GM12878 (cell line): ENCODE data around the gene FAM124B. TPM values are rescaled to one million over a fixed set of nuclear protein-coding genes. Genes with fewer than 3 reads are reported as not detected.

ENCODE experiments used
- ATAC-seq: fragments of 200-7000 bp; cut with Tn5 transposase; 3 replicates; pipeline ENCODE4 v1.9.1; 2020; ENCODE audit warnings: mild to moderate bottlenecking, moderate library complexity
- BruUV-seq: library from RNA; stranded (reverse); fragments of 400-500 nt; replicated peaks from 2 replicates; lab custom pipeline; 2021; lab: Mats Ljungman, UMichigan
- CTCF ChIA-PET: fragments of 300-600 bp; sonication (Branson Sonifier 250); formaldehyde crosslinking; extraction: SDS; loops from one replicate; lab custom pipeline; 2021; ENCODE audit warnings: inconsistent platforms; lab: Yijun Ruan, JAX
- POLR2A ChIA-PET: fragments of 350-600 bp; formaldehyde crosslinking; extraction: SDS; loops from one replicate; lab custom pipeline; 2021; ENCODE audit warnings: inconsistent platforms; lab: Charles Lee
- RAD21 ChIA-PET: fragments of 300-600 bp; sonication (Branson Sonifier 250); formaldehyde crosslinking; loops from one replicate; lab custom pipeline; 2023; ENCODE audit warnings: antibody characterized with exemption; ENCODE audit not compliant: unreplicated experiment; lab: Charles Lee
- SMC1A ChIA-PET: fragments of 300-600 bp; sonication (Branson Sonifier 250); formaldehyde crosslinking; loops from one replicate; lab custom pipeline; 2023; ENCODE audit not compliant: unreplicated experiment, uncharacterized antibody; lab: Charles Lee
- DNase-seq: peaks from one replicate; pipeline ENCODE4 v3.0.0-alpha.2; 2011; ENCODE audit warnings: low read depth, low spot score
- FAIRE-seq: peaks from 3 replicates; lab custom pipeline; 2011; peaks lifted over from hg19 to GRCh38; lab: Jason Lieb, UNC
- H2AFZ ChIP-seq: 2 replicates; pipeline ENCODE4 v1.6.0; 2011; ENCODE audit warnings: low read depth, low read length, control low read depth; ENCODE audit not compliant: control insufficient read depth
- H3K27ac ChIP-seq: 2 replicates; pipeline ENCODE4 v1.5.1; 2011; ENCODE audit warnings: control low read depth; ENCODE audit not compliant: control insufficient read depth, insufficient read depth
- H3K27me3 ChIP-seq, 2 experiments: replicated peaks in 1 of 2; 2 replicates each; pipeline versions ENCODE4 v1.6.0 to v1.6.1; 2011; ENCODE audit warnings: low read length in 1 of 2; ENCODE audit not compliant: control insufficient read depth in 2 of 2, insufficient read depth in 2 of 2
- H3K36me3 ChIP-seq, 2 experiments: 2 replicates each; pipeline ENCODE4 v1.5.1; 2011; ENCODE audit warnings: low read length in 1 of 2; ENCODE audit not compliant: control insufficient read depth in 2 of 2, insufficient read depth in 2 of 2
- H3K4me1 ChIP-seq: 2 replicates; pipeline ENCODE4 v1.6.1; 2011; ENCODE audit warnings: mild to moderate bottlenecking, low read length, moderate library complexity, mixed read lengths; ENCODE audit not compliant: control insufficient read depth, insufficient read depth
- H3K4me2 ChIP-seq: 2 replicates; pipeline ENCODE4 v1.6.0; 2011; ENCODE audit warnings: control low read depth; ENCODE audit not compliant: control insufficient read depth, insufficient read depth
- H3K4me3 ChIP-seq: fragments of 200-600 bp; sonication (generic); 2 replicates; pipeline ENCODE4 v1.5.1; 2016
- H3K79me2 ChIP-seq: 2 replicates; pipeline ENCODE4 v1.6.0; 2011; ENCODE audit warnings: low read length; ENCODE audit not compliant: control insufficient read depth, insufficient read depth
- H3K9ac ChIP-seq: 2 replicates; pipeline ENCODE4 v1.8.0; 2011; ENCODE audit warnings: low read length, control low read depth, mixed read lengths; ENCODE audit not compliant: control insufficient read depth, insufficient read depth
- H3K9me3 ChIP-seq: replicated peaks from 3 replicates; pipeline ENCODE4 v1.5.1; 2011; ENCODE audit warnings: mild to moderate bottlenecking, low read length; ENCODE audit not compliant: control insufficient read depth, insufficient read depth
- H4K20me1 ChIP-seq: 2 replicates; pipeline ENCODE4 v1.6.0; 2011; ENCODE audit not compliant: control insufficient read depth, insufficient read depth
- KLF5 ChIP-seq: fragments of 450-650 bp; IDR thresholded peaks from 2 replicates; pipeline ENCODE4 v1.6.1; 2014; ENCODE audit warnings: mild to moderate bottlenecking; ENCODE audit not compliant: partially characterized antibody
- SUPT20H ChIP-seq: IDR thresholded peaks from 2 replicates; pipeline ENCODE4 v1.6.1; 2011; ENCODE audit warnings: low read depth, mild to moderate bottlenecking, low read length, moderate library complexity, borderline replicate concordance; ENCODE audit not compliant: control insufficient read depth
- ZNF207 ChIP-seq: fragments of 450-650 bp; IDR thresholded peaks from 2 replicates; pipeline ENCODE4 v1.6.1; 2014; ENCODE audit warnings: antibody characterized with exemption, mild to moderate bottlenecking, borderline replicate concordance
- ZNF622 ChIP-seq: fragments of 450-650 bp; IDR thresholded peaks from 2 replicates; pipeline ENCODE4 v1.6.1; 2017; ENCODE audit warnings: mild to moderate bottlenecking, inconsistent platforms
- WGBS: methylation state at CpG from one replicate; pipeline ENCODE4 v1.1.6; 2016; ENCODE audit warnings: low lambda C conversion rate; ENCODE audit not compliant: insufficient replicate concordance, insufficient coverage; ENCODE audit errors: missing lambda C conversion rate; 5-methylcytosine and 5-hydroxymethylcytosine counted together
- in situ Hi-C: fragments of 300-500 bp; cut with MboI; formaldehyde crosslinking; loops from 9 replicates; pipeline ENCODE4 v1.14.3; 2018; ENCODE audit warnings: mixed read lengths
- intact Hi-C: fragments of 100-400 bp; cut with micrococcal nuclease; formaldehyde crosslinking; loops from one replicate; pipeline ENCODE4 v1.14.2; 2022; ENCODE audit not compliant: unreplicated experiment
- polyA plus RNA-seq, 11 experiments: library from polyadenylated mRNA; depleted of rRNA in 4 of 11; unstranded in 6 of 11; stranded (reverse) in 5 of 11; fragments of >200 nt; fragmentation: Nextera tagmentation in 4 of 11; fragmentation: Illumina TruSeq in 1 of 11; extraction: Ambion mirVana in 4 of 11; extraction: Trizol in 1 of 11; gene quantifications; 1 replicate in 1 of 11; 2 replicates in 10 of 11; pipeline versions ENCODE4 v1.2.1 to v1.2.3, GENCODE V29; 2011 to 2016; ENCODE audit warnings: inconsistent platforms in 2 of 11, missing spikeins in 2 of 11, low read depth in 1 of 11
- total RNA-seq, 4 experiments: library from RNA; depleted of rRNA in 3 of 4; stranded (reverse); fragments of >200 nt in 3 of 4; fragmentation: Illumina TruSeq in 1 of 4; extraction: Trizol in 1 of 4; gene quantifications; 2 replicates each; pipeline versions ENCODE4 v1.2.1 to v1.2.3, GENCODE V29; 2013 to 2021
- TF ChIP-seq, protein P1 (sequence below): IDR thresholded peaks from 2 replicates; pipeline ENCODE4 v1.6.1; 2012; ENCODE audit warnings: low read depth, low read length, improper control_type of control experiment

Gene FAM124B
- total and polyA plus RNA-seq, 10 of the 15 experiments (the other 5 are each of a cell fraction or from before 2014, with no cell fraction given): not detected

DNA sequence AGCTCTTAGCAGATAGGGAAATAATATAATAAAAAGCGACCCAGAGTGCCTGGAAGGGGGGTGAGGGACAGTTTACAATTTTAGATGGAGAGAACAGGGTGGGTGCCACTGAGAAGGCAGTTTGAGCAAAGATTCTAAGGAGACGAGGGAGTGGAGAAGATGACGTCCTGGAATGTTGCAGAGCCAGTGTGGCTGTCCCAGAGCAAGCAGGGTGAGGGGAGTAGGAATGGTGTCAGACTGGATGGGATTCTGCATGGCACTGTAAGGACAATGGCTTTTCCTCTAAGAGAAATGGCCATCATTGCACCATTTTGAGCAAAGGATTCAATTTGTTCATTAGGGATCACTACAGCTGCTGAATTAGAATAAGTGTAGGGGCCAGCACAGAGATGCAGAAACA lies 73.1 kb downstream of the FAM124B start:
- TF ChIP-seq ZNF207 (no peak), ZNF622 (no peak), KLF5 (no peak), SUPT20H (no peak)
- TF ChIP-seq, protein P1, sequence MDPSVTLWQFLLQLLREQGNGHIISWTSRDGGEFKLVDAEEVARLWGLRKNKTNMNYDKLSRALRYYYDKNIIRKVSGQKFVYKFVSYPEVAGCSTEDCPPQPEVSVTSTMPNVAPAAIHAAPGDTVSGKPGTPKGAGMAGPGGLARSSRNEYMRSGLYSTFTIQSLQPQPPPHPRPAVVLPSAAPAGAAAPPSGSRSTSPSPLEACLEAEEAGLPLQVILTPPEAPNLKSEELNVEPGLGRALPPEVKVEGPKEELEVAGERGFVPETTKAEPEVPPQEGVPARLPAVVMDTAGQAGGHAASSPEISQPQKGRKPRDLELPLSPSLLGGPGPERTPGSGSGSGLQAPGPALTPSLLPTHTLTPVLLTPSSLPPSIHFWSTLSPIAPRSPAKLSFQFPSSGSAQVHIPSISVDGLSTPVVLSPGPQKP: no peak
- RAD21 ChIA-PET: no interaction called here
- no peak for FAIRE-seq

More for the DNA sequence above, 73.1 kb downstream of the FAM124B start:
- H3K79me2 ChIP-seq: no peaks in the 10 kb centered on the region
- H3K4me2 ChIP-seq: no peak overlapping the region
- no peak overlapping the region for H3K27ac ChIP-seq
- intact Hi-C loops (no loop called here), in situ Hi-C loops (no loop called here)
- H3K9ac ChIP-seq: no peak overlapping the region
- no peaks in the 10 kb centered on the region for H3K9me3 ChIP-seq
- ChIA-PET CTCF (no interaction called here), POLR2A (no interaction called here), SMC1A (no interaction called here)
- BruUV-seq: no TSS peak
- no peak overlapping the region for H3K4me3 ChIP-seq
- DNase-seq (no peak), ATAC-seq (no peak)
- WGBS: 0% methylated on average over 3 of the region's 3 CpGs
- H2AFZ ChIP-seq: no peak overlapping the region
- H3K36me3 ChIP-seq: no peaks in the 10 kb centered on the region
- H3K4me1 ChIP-seq: no peaks in the 10 kb centered on the region
- no peaks in the 10 kb centered on the region for H4K20me1 ChIP-seq
- peaks cover 0 to 6% of the 10 kb centered on the region in 2 experiments; a peak in 3 of 4 replicates for H3K27me3 ChIP-seq

Other genes with a start within 250 kb of the FAM124B start
- gene CUL3, start 183.3 kb upstream of the FAM124B start, total RNA-seq (2014; rRNA removed): 49.0 and 59.5 TPM in 2 replicates
- 89.7 and 89.9 TPM in 2 replicates for gene CUL3, start 183.3 kb upstream of the FAM124B start, total RNA-seq (2014; rRNA removed; fragmentation: Illumina TruSeq; extraction: Trizol)
- gene CUL3, start 183.3 kb upstream of the FAM124B start, total RNA-seq (2021): 80.4 and 80.9 TPM in 2 replicates
- gene CUL3, start 183.3 kb upstream of the FAM124B start, polyA plus RNA-seq (2011; rRNA removed): 57.8 and 92.2 TPM in 2 replicates
- gene CUL3, start 183.3 kb upstream of the FAM124B start, polyA plus RNA-seq (2014; fragmentation: Illumina TruSeq; extraction: Trizol): 95.4 and 122 TPM in 2 replicates
- 10 to 100 TPM; 49.0 to 71.9 TPM for gene CUL3, start 183.3 kb upstream of the FAM124B start, polyA plus RNA-seq (2014; fragmentation: Nextera tagmentation; extraction: Ambion mirVana)
- gene CUL3, start 183.3 kb upstream of the FAM124B start, polyA plus RNA-seq (2014; rRNA removed): 40.8 and 46.6 TPM in 2 replicates
- 10 to 100 TPM; 22.0 to 22.2 TPM for gene CUL3, start 183.3 kb upstream of the FAM124B start, polyA plus RNA-seq (2016; fragmentation: Nextera tagmentation; extraction: Ambion mirVana)